SK-N-SH (cell line): ENCODE data around the gene GRIA1.

Source experiments
- NRF1 ChIP-seq: IDR thresholded peaks from 2 replicates; pipeline ENCODE4 v1.6.1; 2012; ENCODE audit warnings: low read depth, mild to moderate bottlenecking, low read length
- TF ChIP-seq, protein P1 (sequence below): fragments of 200-600 bp; sonication (generic); IDR thresholded peaks from 2 replicates; pipeline ENCODE4 v1.6.1; 2017; ENCODE audit warnings: antibody characterized with exemption, mild to moderate bottlenecking, moderate library complexity

- TF ChIP-seq NRF1, result no peak
- TF ChIP-seq, protein P1, sequence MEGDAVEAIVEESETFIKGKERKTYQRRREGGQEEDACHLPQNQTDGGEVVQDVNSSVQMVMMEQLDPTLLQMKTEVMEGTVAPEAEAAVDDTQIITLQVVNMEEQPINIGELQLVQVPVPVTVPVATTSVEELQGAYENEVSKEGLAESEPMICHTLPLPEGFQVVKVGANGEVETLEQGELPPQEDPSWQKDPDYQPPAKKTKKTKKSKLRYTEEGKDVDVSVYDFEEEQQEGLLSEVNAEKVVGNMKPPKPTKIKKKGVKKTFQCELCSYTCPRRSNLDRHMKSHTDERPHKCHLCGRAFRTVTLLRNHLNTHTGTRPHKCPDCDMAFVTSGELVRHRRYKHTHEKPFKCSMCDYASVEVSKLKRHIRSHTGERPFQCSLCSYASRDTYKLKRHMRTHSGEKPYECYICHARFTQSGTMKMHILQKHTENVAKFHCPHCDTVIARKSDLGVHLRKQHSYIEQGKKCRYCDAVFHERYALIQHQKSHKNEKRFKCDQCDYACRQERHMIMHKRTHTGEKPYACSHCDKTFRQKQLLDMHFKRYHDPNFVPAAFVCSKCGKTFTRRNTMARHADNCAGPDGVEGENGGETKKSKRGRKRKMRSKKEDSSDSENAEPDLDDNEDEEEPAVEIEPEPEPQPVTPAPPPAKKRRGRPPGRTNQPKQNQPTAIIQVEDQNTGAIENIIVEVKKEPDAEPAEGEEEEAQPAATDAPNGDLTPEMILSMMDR, result no peak
Observed at GRCh38 chr5:153714798-153715197, 224.3 kb downstream of the GRIA1 start.
